Smooth muscle cell (in vitro differentiated cells): ENCODE measurements around the gene IRAK3. TPM values are rescaled to one million over a fixed set of nuclear protein-coding genes. Genes with fewer than 3 reads are reported as not detected.

Source experiments
- DNase-seq: peaks from one replicate; lab custom pipeline; 2025; ENCODE audit not compliant: unreplicated experiment; lab: John Stamatoyannopoulos, UW
- H2AFZ ChIP-seq: fragments of 200-600 bp; sonication (generic); 2 replicates; pipeline ENCODE4 v1.6.0; 2016; ENCODE audit warnings: antibody characterized with exemption, low read depth, mild to moderate bottlenecking
- H3F3A ChIP-seq: fragments of 200-600 bp; sonication (generic); 2 replicates; pipeline ENCODE4 v1.6.0; 2017; ENCODE audit warnings: antibody characterized with exemption, low read depth
- H3K27ac ChIP-seq: fragments of 200-600 bp; sonication (generic); 2 replicates; pipeline ENCODE4 v1.5.1; 2016; ENCODE audit warnings: low read depth, mild to moderate bottlenecking
- H3K27me3 ChIP-seq: fragments of 200-600 bp; sonication (generic); 2 replicates; pipeline ENCODE4 v1.6.1; 2016; ENCODE audit warnings: low read depth, mild to moderate bottlenecking
- H3K36me3 ChIP-seq: fragments of 200-600 bp; sonication (generic); 2 replicates; pipeline ENCODE4 v1.5.1; 2016; ENCODE audit warnings: low read depth
- H3K4me1 ChIP-seq: fragments of 200-600 bp; sonication (generic); 2 replicates; pipeline ENCODE4 v1.5.1; 2016; ENCODE audit warnings: low read depth
- H3K4me2 ChIP-seq: fragments of 200-600 bp; sonication (generic); 2 replicates; pipeline ENCODE4 v1.6.0; 2016; ENCODE audit warnings: mild to moderate bottlenecking
- H3K4me3 ChIP-seq: fragments of 200-600 bp; sonication (generic); 2 replicates; pipeline ENCODE4 v1.5.1; 2016; ENCODE audit warnings: mild to moderate bottlenecking
- H3K79me2 ChIP-seq: fragments of 200-600 bp; sonication (generic); 2 replicates; pipeline ENCODE4 v1.6.0; 2016; ENCODE audit warnings: low read depth, mild to moderate bottlenecking
- H3K9ac ChIP-seq: fragments of 200-600 bp; sonication (generic); 2 replicates; pipeline ENCODE4 v1.6.0; 2016; ENCODE audit warnings: low read depth
- H3K9me3 ChIP-seq: fragments of 200-600 bp; sonication (generic); replicated peaks from 2 replicates; pipeline ENCODE4 v1.5.1; 2016; ENCODE audit warnings: low read depth
- H4K20me1 ChIP-seq: fragments of 200-600 bp; sonication (generic); 2 replicates; pipeline ENCODE4 v1.6.0; 2016; ENCODE audit warnings: low read depth
- CTCF ChIP-seq: fragments of 200-600 bp; sonication (generic); IDR thresholded peaks from 2 replicates; pipeline ENCODE4 v1.5.1; 2017; ENCODE audit warnings: borderline replicate concordance, mild to moderate bottlenecking, antibody characterized with exemption; ENCODE audit not compliant: insufficient read depth, poor library complexity, severe bottlenecking
- WGBS: methylation state at CpG from one replicate; pipeline ENCODE4 v1.1.7; 2016; ENCODE audit warnings: low lambda C conversion rate; 5-methylcytosine and 5-hydroxymethylcytosine counted together
- polyA plus RNA-seq: library from polyadenylated mRNA; unstranded; fragments of >200 nt; fragmentation: Nextera tagmentation; extraction: Ambion mirVana; gene quantifications from 2 replicates; pipeline ENCODE4 v1.2.1, GENCODE V29; 2016
- total RNA-seq: library from RNA; depleted of rRNA; stranded (reverse); fragments of >200 nt; gene quantifications from 2 replicates; pipeline ENCODE4 v1.2.3, GENCODE V29; 2014

The IRAK3 gene
- total and polyA plus RNA-seq, 2 experiments from 2014 or later = 2.4 to 5.3 TPM

GRCh38 chr12:66144791-66145754, 43.9 kb upstream of the IRAK3 start:
- 70% methylated on average over 7 of the region's 7 CpGs for WGBS
- H3K27ac ChIP-seq = no peak overlapping the region
- no peak overlapping the region for H3K9ac ChIP-seq

GRCh38 chr12:66149702-66150398, 39.2 kb upstream of the IRAK3 start:
- Histone ChIP-seq H4K20me1 (no peaks in the 10 kb centered on the region), H3K36me3 (no peaks in the 10 kb centered on the region), H3K4me2 (no peak overlapping the region), H3F3A (no peaks in the 10 kb centered on the region), H3K27ac (no peak overlapping the region), H2AFZ (no peak overlapping the region), H3K27me3 (no peaks in the 10 kb centered on the region), H3K4me3 (no peak overlapping the region), H3K79me2 (no peaks in the 10 kb centered on the region), H3K4me1 (no peaks in the 10 kb centered on the region), H3K9ac (no peak overlapping the region), H3K9me3 (no peaks in the 10 kb centered on the region)
- DNase-seq = no peak
- TF ChIP-seq CTCF = peak; percentile 9
- WGBS = 94% methylated on average over 5 of the region's 5 CpGs

More at GRCh38 chr12:66144791-66145754, 43.9 kb upstream of the IRAK3 start:
- Histone ChIP-seq H3K27me3 (no peaks in the 10 kb centered on the region), H4K20me1 (no peaks in the 10 kb centered on the region), H3K9me3 (peaks cover 6% of the 10 kb centered on the region), H2AFZ (no peak overlapping the region), H3K79me2 (no peaks in the 10 kb centered on the region), H3K36me3 (peaks cover 8% of the 10 kb centered on the region), H3F3A (no peaks in the 10 kb centered on the region), H3K4me1 (no peaks in the 10 kb centered on the region), H3K4me2 (no peak overlapping the region), H3K4me3 (no peak overlapping the region)
- no peak for DNase-seq
- peak; percentile 55 for TF ChIP-seq CTCF

GRCh38 chr12:66152732-66153131, 36.3 kb upstream of the IRAK3 start:
- H3K27ac ChIP-seq = no peak overlapping the region
- no peak for DNase-seq
- peaks cover 10% of the 10 kb centered on the region for H3K79me2 ChIP-seq
- whole genome bisulfite sequencing = 94% methylated on average over 1 of the region's 1 CpG
- no peaks in the 10 kb centered on the region for H3K36me3 ChIP-seq
- H3K27me3 ChIP-seq = no peaks in the 10 kb centered on the region
- H3K4me3 ChIP-seq = no peak overlapping the region
- H4K20me1 ChIP-seq = no peaks in the 10 kb centered on the region
- no peak overlapping the region for H2AFZ ChIP-seq
- no peak overlapping the region for H3K4me2 ChIP-seq
- H3K4me1 ChIP-seq = no peaks in the 10 kb centered on the region
- TF ChIP-seq CTCF = no peak
- H3K9ac ChIP-seq = no peak overlapping the region
- no peaks in the 10 kb centered on the region for H3F3A ChIP-seq
- H3K9me3 ChIP-seq = no peaks in the 10 kb centered on the region
